HG02678 (cell line): ENCODE measurements around the gene GTF2F2.

Experiments
- ATAC-seq: cut with Tn5 transposase; IDR thresholded peaks from one replicate; pipeline ENCODE4 v1.9.1; 2021; ENCODE audit warnings: mild to moderate bottlenecking, moderate library complexity; ENCODE audit not compliant: unreplicated experiment

GTF2F2 gene

GRCh38 chr13:45332036-45332830, 211.9 kb downstream of the GTF2F2 start:
- ATAC-seq = no peak

GRCh38 chr13:45332831-45333219, 212.5 kb downstream of the GTF2F2 start:
- ATAC-seq = no peak

- no peak for ATAC-seq
Measured at GRCh38 chr13:45333251-45333976, 213.1 kb downstream of the GTF2F2 start.
